ENCODE results near the gene FUT7.
A peak's percentile ranks its signal among the peaks of the same experiment; 100 is the strongest.

The FUT7 gene

DNA sequence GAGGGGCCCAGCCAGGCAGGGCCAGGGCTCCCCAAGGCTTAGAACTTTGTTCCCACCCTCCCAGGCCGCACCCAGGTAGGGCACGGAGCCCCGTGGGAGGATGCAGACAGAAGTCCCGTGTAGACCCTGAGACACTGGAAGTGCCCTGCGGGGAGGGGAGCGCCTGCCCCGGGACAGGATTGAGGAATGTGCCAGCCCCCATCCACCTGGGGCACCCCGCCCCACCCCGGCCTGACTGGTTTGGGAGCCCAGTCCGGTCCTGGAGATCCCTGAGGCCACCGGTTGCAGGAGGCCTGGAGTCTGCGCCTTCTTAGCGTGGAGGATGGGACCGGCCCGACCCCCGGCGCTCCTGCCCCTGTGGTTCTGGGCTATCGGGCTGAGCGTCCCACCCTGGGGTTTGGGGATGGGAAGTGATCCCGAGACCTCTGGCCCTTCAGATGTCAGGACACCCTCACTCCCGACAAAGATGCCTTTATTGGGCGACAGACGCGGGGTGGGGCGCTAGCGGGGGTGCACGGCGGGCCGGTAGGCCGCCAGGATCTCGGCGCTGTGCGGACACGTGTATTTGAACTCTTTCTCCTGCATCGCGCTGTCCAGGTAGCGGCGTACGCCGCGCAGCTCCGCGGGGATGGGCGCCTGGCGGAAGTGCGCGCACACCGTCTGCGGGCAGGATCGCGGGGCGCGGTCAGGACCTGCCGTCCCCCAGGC lies 37.6 kb downstream of the FUT7 start:
- H3K9ac ChIP-seq (ENCODE audit: insufficient read length) = no peak overlapping the region
- H3K4me3 ChIP-seq = no peak overlapping the region
- TF ChIP-seq FOXP2 (optimal IDR thresholded peaks at IDR 0.05; ENCODE audit: control extremely low read depth, extremely low read length, insufficient read depth) (no peak), POLR2AphosphoS5 (IDR thresholded peaks at IDR 0.05; ENCODE audit: borderline replicate concordance, low read depth, low read length) (no peak), EZH2 (IDR thresholded peaks at IDR 0.05) (no peak)
- H3K36me3 ChIP-seq (ENCODE audit: insufficient read depth, low read length) = peaks cover 5% of the 10 kb centered on the region; the same call in 1 of the 2 replicates
- H3K9me3 ChIP-seq (ENCODE audit: low read depth, low read length) = no peaks in the 10 kb centered on the region
- no peak overlapping the region for H3K27ac ChIP-seq
- no peak for DNase-seq (ENCODE audit: low read depth, low spot score)

- Histone ChIP-seq H3K9me3 (ENCODE audit: low read depth, low read length) (no peaks in the 10 kb centered on the region), H3K9ac (ENCODE audit: insufficient read length) (peak overlapping the region; percentile 91), H3K36me3 (ENCODE audit: insufficient read depth, low read length) (peaks cover 5% of the 10 kb centered on the region; the same call in 1 of the 2 replicates), H3K27ac (peak overlapping the region; percentile 60; the same call in 1 of the 2 replicates), H3K4me3 (peak overlapping the region; percentile 97)
- no peak for TF ChIP-seq EZH2 (IDR thresholded peaks at IDR 0.05)
- TF ChIP-seq POLR2AphosphoS5 (IDR thresholded peaks at IDR 0.05; ENCODE audit: borderline replicate concordance, low read depth, low read length) = no peak
- no peak for TF ChIP-seq FOXP2 (optimal IDR thresholded peaks at IDR 0.05; ENCODE audit: control extremely low read depth, extremely low read length, insufficient read depth)
- DNase-seq (ENCODE audit: low read depth, low spot score) = no peak
Measured at GRCh38 chr9:136992819-136993369, 39.0 kb downstream of the FUT7 start.

DNA sequence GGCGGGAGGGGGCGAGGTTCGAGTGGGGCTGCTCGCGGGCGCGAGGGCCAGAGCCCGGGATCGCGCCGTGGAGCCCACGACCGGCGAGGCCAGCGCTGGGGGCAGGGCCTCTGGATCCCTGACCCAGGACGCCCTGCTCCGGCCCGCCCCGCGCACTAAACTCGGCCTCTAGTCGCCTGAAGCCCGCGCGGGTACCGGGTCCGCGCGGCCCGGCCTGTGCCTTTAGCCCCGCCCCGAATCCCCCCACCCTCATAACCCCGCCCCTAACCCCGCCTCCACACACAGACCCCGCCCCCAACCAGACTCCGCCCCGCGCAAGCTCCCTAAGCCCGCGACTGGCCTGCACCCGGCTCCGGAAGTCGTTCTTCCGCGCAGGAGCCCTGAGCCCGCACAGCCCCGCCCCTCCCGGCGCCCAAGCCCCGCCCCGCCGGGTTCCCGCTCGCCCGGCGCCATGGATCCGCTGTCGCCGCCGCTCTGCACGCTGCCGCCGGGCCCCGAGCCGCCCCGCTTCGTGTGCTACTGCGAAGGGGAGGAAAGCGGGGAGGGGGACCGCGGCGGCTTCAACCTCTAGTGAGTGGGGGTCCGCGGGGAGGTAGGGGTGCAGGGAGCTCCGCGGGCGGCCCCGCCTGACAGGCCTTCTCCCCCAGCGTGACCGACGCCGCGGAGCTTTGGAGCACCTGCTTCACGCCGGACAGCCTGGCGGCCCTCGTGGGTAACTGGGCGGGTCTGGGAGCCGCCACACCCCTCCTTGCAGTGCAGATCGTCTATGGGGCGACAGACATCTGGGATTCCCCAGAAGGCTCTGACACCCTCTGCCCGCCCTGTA lies 39.7 kb downstream of the FUT7 start, which contains the start of gene PAXX:
Gene PAXX, plus strand, starts transcription at position 430 of the 826 bp plus-strand sequence. Its CDS starts 22 bp downstream, at position 452.
- Histone ChIP-seq H3K36me3 (ENCODE audit: insufficient read depth, low read length) (peaks cover 5% of the 10 kb centered on the region; the same call in 1 of the 2 replicates), H3K9ac (ENCODE audit: insufficient read length) (peak within 1 kb of the TSS; percentile 91), H3K4me3 (peak within 1 kb of the TSS; percentile 97), H3K9me3 (ENCODE audit: low read depth, low read length) (no peaks in the 10 kb centered on the region), H3K27ac (peak within 1 kb of the TSS; percentile 60; the same call in 1 of the 2 replicates)
- no peak for TF ChIP-seq EZH2 (IDR thresholded peaks at IDR 0.05)
- no peak for TF ChIP-seq FOXP2 (optimal IDR thresholded peaks at IDR 0.05; ENCODE audit: control extremely low read depth, extremely low read length, insufficient read depth)
- TF ChIP-seq POLR2AphosphoS5 (IDR thresholded peaks at IDR 0.05; ENCODE audit: borderline replicate concordance, low read depth, low read length) = peak; percentile 75; the same call in 1 of the 2 replicates
- DNase-seq (ENCODE audit: low read depth, low spot score) = peak; percentile 20

DNA sequence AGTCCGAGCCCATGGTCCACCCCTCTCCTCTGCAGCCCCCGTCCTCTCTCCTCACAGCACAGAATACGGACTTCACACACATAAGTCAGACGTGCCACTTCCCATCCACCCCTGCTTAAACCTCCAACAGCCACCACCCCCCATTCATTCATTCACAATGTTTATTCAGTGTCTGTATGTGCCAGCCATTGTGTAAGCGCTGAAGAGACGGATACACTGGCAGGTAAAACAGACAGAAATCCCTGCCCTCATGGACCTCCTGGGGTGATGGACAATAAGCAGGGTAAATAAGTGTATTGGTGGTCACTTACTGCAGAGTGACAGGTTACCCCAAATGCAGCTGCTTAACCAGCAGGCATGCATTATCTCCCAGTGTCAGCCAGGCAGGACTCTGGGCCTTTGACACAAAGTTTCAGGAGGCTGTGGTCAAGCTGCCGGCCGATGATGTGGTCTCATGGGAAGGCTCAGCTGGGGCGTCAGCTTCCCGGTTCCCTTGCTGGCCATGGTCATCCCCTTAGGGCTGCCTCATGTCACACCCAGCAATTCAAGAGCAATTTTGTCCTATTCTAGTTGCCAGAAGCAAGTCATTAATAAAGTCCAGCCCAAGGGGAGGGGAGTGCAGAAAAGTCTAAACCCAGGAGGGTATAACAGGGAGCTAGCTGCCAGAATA lies 41.5 kb downstream of the FUT7 start:
- Histone ChIP-seq H3K9ac (ENCODE audit: insufficient read length) (no peak overlapping the region), H3K9me3 (ENCODE audit: low read depth, low read length) (no peaks in the 10 kb centered on the region), H3K27ac (peak overlapping the region; percentile 46; the same call in 1 of the 2 replicates), H3K4me3 (no peak overlapping the region), H3K36me3 (ENCODE audit: insufficient read depth, low read length) (peaks cover 5% of the 10 kb centered on the region; the same call in 1 of the 2 replicates)
- DNase-seq (ENCODE audit: low read depth, low spot score) = no peak
- no peak for TF ChIP-seq FOXP2 (optimal IDR thresholded peaks at IDR 0.05; ENCODE audit: control extremely low read depth, extremely low read length, insufficient read depth)
- TF ChIP-seq POLR2AphosphoS5 (IDR thresholded peaks at IDR 0.05; ENCODE audit: borderline replicate concordance, low read depth, low read length) = no peak
- no peak for TF ChIP-seq EZH2 (IDR thresholded peaks at IDR 0.05)

- Histone ChIP-seq H3K36me3 (ENCODE audit: insufficient read depth, low read length) (peaks cover 2% of the 10 kb centered on the region; the same call in 1 of the 2 replicates), H3K4me3 (no peak overlapping the region), H3K27ac (peak overlapping the region; percentile 16; the same call in 1 of the 2 replicates), H3K9ac (ENCODE audit: insufficient read length) (no peak overlapping the region), H3K9me3 (ENCODE audit: low read depth, low read length) (no peaks in the 10 kb centered on the region)
- TF ChIP-seq POLR2AphosphoS5 (IDR thresholded peaks at IDR 0.05; ENCODE audit: borderline replicate concordance, low read depth, low read length) = no peak
- no peak for DNase-seq (ENCODE audit: low read depth, low spot score)
Measured at GRCh38 chr9:136988872-136989271, 43.0 kb downstream of the FUT7 start.

GRCh38 chr9:136985853-136986252 lies 46.0 kb downstream of the FUT7 start:
- H3K9ac ChIP-seq (ENCODE audit: insufficient read length) = no peak overlapping the region
- H3K9me3 ChIP-seq (ENCODE audit: low read depth, low read length) = no peaks in the 10 kb centered on the region
- no peak overlapping the region for H3K4me3 ChIP-seq
- DNase-seq (ENCODE audit: low read depth, low spot score) = no peak
- H3K36me3 ChIP-seq (ENCODE audit: insufficient read depth, low read length) = no peaks in the 10 kb centered on the region
- no peak for TF ChIP-seq POLR2AphosphoS5 (IDR thresholded peaks at IDR 0.05; ENCODE audit: borderline replicate concordance, low read depth, low read length)
- no peak for TF ChIP-seq EZH2 (IDR thresholded peaks at IDR 0.05)
- no peak for TF ChIP-seq FOXP2 (optimal IDR thresholded peaks at IDR 0.05; ENCODE audit: control extremely low read depth, extremely low read length, insufficient read depth)
- 0 out of 2 replicates have a peak overlapping the region, but pooled peaks have one; percentile 36 for H3K27ac ChIP-seq

DNA sequence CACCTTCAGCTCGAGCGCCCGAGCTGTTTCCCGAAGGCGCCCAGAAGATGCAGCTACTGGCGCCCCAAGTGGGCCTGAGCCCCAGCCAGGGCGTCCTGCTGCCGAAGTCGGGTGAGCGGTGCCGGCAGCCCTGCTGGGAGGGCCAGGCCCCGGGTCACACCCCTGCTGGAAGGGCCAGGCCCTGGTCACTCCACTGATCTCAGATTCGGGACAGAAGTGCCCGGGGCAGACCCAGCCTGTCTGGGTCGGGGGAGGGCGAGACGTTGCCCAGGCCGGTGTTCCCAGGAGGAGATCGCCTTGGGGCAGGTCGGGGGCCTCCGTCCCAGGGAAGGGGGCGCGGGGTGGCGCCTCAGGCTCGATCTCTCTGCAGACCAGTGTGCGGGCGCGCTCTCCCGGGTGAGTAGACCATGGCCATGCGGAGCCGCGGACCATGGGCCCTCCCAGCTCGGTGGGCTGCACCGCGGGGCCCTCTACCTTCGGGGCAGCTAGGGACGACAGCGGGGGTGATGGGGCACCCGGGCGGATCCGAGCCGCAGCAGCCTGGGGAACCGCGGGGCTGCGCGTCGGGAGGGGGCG lies 46.8 kb downstream of the FUT7 start:
- no peaks in the 10 kb centered on the region for H3K36me3 ChIP-seq (ENCODE audit: insufficient read depth, low read length)
- no peak for DNase-seq (ENCODE audit: low read depth, low spot score)
- no peak overlapping the region for H3K9ac ChIP-seq (ENCODE audit: insufficient read length)
- no peak overlapping the region for H3K4me3 ChIP-seq
- TF ChIP-seq EZH2 (IDR thresholded peaks at IDR 0.05) (no peak), FOXP2 (optimal IDR thresholded peaks at IDR 0.05; ENCODE audit: control extremely low read depth, extremely low read length, insufficient read depth) (no peak), POLR2AphosphoS5 (IDR thresholded peaks at IDR 0.05; ENCODE audit: borderline replicate concordance, low read depth, low read length) (no peak)
- H3K9me3 ChIP-seq (ENCODE audit: low read depth, low read length) = no peaks in the 10 kb centered on the region
- no peak overlapping the region for H3K27ac ChIP-seq
